HG03103 (cell line): ENCODE results near the gene THSD7A.

Experiments
- ATAC-seq: cut with Tn5 transposase; IDR thresholded peaks from one replicate; pipeline ENCODE4 v1.9.1; 2021; ENCODE audit warnings: low read depth; ENCODE audit not compliant: unreplicated experiment

THSD7A gene

DNA sequence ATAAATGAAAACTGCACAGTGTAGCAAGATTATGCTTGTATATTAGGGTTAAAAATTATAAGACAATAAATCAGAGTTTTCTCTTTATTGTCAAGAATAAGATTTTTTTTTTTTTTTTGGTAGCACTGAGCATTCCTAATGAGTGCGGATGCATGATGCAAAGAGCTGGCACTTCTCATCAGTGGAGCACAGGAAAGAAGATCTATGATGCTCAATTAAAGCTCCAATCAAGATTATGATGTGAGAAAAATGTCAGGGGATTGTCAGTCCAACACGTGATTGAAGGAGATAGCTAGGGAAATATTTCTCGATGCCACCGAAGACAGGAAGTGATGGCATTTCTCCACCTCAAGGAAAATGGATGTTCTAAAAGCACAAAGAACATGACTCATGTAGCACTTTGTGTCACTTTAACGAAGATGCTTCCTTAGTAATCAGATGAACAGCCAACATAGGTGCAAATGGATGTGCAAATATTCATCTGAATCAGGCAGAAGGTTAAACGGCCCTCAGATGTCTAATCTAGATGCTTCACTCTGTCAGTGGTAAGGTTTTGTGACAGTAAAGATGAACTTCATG lies 240.9 kb downstream of the THSD7A start:
- no peak for ATAC-seq

DNA sequence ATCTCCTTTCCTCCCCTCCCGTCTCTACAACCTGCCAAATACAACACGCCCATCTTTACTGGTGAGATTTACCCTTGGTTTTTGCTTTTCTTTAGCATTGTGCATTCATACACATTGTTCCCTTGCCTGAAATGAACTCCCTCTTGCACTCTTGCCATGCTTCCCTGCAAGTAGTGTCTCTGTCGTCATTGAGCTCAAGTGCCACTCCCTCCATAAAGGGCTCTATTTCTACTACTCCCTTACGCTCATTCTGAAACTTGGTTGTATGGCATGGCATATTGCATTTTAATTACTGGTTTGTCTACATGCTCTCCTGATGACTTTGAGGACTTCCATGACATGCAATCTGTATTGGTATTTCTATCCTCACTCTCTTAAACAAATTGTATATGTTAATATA lies 242.7 kb downstream of the THSD7A start:
- no peak for ATAC-seq

- no peak for ATAC-seq
These were observed 244.2 kb downstream of the THSD7A start for GRCh38 chr7:11587814-11588213.

DNA sequence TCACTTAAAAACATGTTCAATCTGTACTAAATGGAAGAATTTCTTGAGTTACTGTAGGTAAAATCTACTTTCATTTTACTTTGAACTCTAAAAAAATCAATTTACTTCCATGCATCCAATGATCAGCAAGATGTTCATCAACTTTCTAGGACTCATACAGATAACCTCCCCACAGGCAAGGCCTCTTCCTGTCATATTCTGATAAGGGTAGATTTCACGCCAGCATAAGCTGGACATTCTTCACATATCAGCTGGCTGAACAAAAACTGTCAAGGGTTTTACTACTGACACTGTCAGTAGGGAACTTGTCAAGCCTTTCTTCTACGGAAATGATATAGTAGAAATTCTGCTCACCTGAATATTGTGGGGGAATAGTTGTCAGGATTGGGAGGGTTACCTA lies 244.9 kb downstream of the THSD7A start:
- no peak for ATAC-seq

- no peak for ATAC-seq
These were observed 247.5 kb downstream of the THSD7A start for GRCh38 chr7:11584406-11585031.

DNA sequence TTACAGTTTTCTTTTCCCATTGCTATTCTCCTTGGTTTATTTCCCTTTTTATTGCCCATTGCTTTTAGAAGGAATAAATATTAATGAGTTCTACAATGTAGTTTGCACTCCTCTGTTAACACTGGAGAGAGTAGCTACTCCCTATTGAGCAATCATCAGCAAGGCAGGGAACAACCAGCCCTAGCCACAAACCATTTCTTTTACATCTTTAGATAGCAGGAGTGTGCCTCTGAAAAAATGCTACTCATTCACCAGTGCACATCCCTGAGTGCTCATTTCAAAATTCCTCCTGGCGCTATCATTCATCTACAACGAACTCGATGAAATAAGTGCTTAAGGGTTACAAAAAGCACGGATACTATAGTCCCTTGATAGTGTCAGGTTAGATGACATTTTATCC lies 252.9 kb downstream of the THSD7A start:
- no peak for ATAC-seq

DNA sequence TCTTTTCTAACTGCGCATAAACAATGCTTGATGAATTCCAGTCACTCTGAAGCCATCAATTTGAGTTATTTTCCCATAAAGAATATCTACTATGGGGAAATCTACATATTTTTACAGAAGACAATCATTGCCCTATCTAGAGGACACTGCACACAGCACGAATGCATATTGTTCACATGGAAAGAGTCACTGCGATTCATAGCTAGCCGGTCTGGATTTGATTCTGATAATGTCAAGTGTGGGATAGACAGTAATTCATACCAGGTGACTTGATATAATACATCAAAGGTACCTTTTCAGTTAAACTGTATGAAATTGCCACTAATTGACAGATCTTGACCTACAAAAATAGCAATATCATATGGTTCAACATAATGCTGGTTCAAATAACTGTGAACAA lies 255.7 kb downstream of the THSD7A start:
- no peak for ATAC-seq

DNA sequence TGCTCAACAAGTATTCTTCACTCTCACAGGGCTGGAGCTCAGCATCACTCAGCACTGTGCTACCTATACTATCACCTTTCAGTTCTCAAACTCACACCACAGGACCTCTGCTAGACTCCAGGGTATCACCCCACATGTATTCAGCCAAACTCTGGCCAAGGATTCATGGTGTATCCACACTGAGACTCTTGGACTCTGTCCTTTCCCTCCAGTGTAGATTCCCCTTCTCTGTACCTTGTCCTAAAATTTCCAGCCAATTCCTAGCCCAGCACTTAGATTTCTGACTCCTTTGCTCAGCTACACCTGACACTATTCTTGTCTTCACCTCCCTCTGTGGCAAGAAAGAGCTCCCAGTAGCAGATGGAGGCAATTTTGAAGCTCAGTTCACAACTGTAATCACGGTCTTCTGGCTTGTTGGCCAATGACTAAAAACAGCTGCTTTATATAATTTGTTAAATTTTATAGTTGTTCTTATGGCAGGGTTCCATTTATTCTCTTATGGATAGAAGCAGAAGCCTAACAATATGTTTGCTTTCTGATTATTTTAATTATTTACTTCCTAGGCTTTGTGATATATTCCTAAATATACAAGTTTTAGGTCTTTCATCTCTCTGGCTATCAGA lies 258.8 kb downstream of the THSD7A start:
- no peak for ATAC-seq

- ATAC-seq = no peak
These were observed 261.0 kb downstream of the THSD7A start for GRCh38 chr7:11570922-11571550.

DNA sequence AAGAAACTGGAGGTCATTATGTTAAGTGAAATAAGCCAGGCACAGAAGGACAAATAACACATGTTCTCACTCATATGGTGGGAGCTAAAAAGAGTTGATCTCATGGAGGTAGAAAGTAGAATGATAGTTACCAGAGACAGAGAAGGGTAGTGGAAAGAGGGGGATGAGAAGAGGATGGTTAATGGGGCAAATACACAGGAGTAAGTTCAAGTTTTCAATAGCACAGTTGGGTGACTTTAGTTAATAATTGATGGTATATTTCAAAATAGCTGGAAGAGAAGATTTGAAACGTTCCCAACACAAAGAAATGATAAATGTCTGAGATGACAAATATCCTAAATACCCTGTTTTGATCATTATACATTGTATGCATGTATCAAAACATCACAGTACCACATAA lies 261.8 kb downstream of the THSD7A start:
- no peak for ATAC-seq

DNA sequence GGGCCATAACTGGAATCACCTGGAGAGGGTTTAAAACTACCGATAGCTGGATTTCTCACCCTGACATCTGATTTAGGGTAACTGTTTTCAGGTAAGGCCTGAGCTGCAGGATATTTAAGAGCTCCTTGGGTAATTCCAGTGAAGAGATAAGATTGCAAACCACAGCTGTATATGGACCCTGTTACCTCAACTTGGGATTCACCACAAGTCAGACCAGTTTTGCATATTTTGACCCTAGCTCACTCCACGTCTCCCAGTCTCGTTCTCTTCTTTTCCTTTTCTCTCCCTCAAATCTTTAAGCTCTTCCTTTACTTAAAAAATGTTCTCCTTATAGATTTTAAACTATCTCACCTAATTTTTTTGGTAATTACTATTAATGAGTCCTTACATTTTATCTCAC lies 264.4 kb downstream of the THSD7A start:
- ATAC-seq = no peak

GRCh38 chr7:11557627-11558026 lies 274.4 kb downstream of the THSD7A start:
- ATAC-seq = peak; percentile 99

DNA sequence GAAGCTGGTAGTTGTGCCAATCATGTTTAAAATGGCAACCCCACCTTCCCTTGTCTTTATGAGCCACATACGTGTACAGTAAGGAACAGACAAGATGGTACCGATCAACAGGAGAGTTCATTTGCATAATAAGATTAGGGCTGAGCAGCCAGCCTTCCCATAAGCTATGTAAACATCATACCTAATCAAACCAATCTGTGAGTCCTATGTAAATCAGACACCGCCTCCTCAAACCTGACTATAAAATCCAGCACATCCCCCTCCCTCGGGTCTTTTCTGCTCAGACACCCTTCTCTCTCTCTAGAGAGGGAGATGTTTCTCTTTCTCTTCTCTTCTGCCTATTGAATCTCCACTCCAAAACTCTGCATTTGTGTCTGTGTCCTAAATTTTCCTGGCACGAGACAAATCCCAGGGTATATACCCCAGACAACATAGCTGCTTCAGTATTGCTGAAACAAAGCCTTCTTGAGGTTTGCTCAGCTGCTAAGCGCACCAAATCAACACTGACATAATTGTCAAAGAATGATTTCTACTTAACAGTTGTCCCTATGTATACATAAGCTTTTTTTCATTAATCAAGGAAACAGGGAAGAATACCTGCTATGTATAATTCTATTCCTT lies 279.2 kb downstream of the THSD7A start:
- no peak for ATAC-seq

DNA sequence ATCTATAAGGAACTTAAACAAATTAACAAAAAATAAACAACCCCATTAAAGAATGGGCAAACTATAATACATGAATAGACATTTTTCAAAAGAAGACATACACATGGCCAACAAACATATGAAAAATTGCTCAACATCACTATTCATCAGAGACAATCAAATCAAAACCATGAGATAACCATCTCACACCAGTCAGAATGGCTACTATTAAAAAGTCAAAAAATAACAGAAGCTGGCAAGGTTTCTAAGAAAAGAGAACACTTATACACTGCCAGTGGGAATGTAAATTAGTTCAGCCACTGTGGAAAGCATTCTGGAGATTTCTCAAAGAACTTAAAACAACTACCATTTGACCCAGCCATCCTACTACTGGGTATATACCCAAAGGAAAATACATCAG lies 280.5 kb downstream of the THSD7A start:
- no peak for ATAC-seq

GRCh38 chr7:11548532-11548931 lies 283.5 kb downstream of the THSD7A start:
- no peak for ATAC-seq

DNA sequence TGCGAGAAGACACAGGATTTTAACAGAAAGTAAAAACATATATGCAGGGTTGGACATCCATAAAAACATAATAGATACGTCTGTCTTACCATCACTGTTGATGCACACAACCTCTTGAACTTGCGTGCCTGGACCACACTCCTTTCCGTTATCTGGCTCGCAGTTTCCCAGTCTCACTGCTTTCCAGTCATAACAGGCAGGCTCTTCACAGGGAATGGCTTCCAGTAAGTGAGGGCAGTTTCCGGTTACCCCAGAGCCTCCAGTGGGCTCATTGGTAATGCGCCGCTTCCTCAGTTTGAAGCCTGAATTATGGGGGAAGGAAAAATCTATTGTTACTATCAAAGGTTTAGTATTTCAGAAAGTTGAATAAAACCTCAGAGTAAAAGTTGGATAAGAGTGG lies 290.7 kb downstream of the THSD7A start:
- no peak for ATAC-seq

GRCh38 chr7:11540271-11540761 lies 291.7 kb downstream of the THSD7A start:
- ATAC-seq = no peak

DNA sequence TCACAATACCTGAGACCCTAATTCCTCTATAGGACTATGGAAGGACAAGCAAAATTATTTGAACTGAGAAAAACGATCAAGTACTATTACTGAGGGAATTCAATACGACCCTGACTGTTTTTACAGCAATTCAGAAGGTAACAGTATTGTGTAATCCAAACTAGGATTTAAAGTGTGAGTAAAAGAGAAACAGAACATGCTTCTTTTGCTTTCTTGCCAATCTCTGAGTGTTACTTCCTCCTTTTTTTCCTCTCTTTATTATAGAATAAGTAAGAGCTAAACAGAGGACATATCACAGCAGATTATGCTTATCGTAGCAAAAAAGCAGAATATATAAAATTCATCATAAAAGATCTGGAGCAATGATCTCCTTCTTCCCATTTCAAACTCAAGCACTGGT lies 292.1 kb downstream of the THSD7A start:
- no peak for ATAC-seq

DNA sequence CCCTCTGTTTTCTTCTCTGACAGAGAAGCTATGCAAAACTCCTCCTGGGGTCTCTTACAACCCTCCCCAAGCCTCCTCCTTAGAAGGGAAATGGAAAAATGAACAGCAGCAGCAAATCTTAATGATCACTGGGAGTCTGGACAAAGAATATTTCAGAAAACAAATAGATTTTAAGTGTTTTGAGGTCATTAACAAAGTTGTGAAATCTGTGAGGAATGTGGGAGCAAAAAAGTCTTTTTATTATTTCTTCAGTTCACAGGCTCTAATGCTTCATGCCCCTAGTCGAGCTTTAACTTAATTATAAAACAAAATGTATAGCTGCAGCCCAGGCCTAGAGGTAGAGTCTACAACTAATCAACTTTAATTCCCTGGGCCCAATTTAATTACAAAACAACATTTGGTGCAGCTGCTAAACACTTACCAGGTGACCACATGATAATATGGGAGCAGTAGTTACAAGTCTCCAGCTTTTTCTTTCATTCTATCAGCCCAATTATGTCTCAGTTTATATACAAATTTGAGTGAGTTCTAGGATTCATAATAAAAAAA lies 293.2 kb downstream of the THSD7A start:
- ATAC-seq = no peak

- ATAC-seq = no peak
These were observed 298.7 kb downstream of the THSD7A start for GRCh38 chr7:11533229-11533820.

- ATAC-seq = no peak
These were observed 302.6 kb downstream of the THSD7A start for GRCh38 chr7:11529382-11529781.
